ENCODE data around the gene DIS3L2. TPM values are rescaled to one million over a fixed set of nuclear protein-coding genes. Genes with fewer than 3 reads are reported as not detected.

The DIS3L2 gene
- total and polyA plus RNA-seq, 2 of the 4 experiments (the other 2 are of a cell fraction), result 14.7 to 19.2 TPM

GRCh38 chr2:232242316-232242715 is 280.8 kb downstream of the DIS3L2 start:
- dilution Hi-C loops (cut with HindIII; ENCODE audit: low sequenced_read_pairs, unreplicated experiment) (no loop called here), in situ Hi-C loops (cut with MboI; ENCODE audit: low sequenced_read_pairs) (no loop called here), intact Hi-C loops (cut with micrococcal nuclease) (no loop called here)
- WGBS, 2 experiments (ENCODE audit: extremely low coverage in 2 of 2, insufficient read length in 1 of 2), result no CpG with 5 or more reads among the region's 2 CpGs
- ChIA-PET CTCF (no interaction called here), POLR2A (ENCODE audit: unreplicated experiment) (no interaction called here)
- Histone ChIP-seq H3K9me3 (ENCODE audit: control insufficient read depth, insufficient read depth, low read length) (no peaks in the 10 kb centered on the region), H4K91ac (ENCODE audit: insufficient read depth, low read depth, low read length) (no peak overlapping the region), H2AK5ac (ENCODE audit: low read depth, low read length) (no peak overlapping the region), H3K18ac (ENCODE audit: low read depth, low read length) (no peak overlapping the region), H3K4me1 (ENCODE audit: control insufficient read depth, insufficient read depth, low read length) (peaks cover 3% of the 10 kb centered on the region), H3K23ac (ENCODE audit: low read depth, low read length) (no peak overlapping the region), H2BK20ac (ENCODE audit: low read depth, low read length) (no peak overlapping the region), H4K5ac (ENCODE audit: low read depth, low read length) (no peak overlapping the region), H3K4me3 (ENCODE audit: insufficient read depth, low read depth, low read length) (no peak overlapping the region), H2AFZ (replicated peaks; ENCODE audit: low read length, poor library complexity) (no peak overlapping the region), H3K36me3 (ENCODE audit: control insufficient read depth, insufficient read depth, low read length) (peaks cover 4% of the 10 kb centered on the region), H3K9ac (ENCODE audit: low read depth, low read length) (no peak overlapping the region), H2BK15ac (ENCODE audit: low read depth, low read length) (no peak overlapping the region), H3K4ac (ENCODE audit: low read depth, low read length) (no peak overlapping the region), H2BK120ac (ENCODE audit: low read depth, low read length) (no peak overlapping the region), H2BK5ac (ENCODE audit: low read depth, low read length, poor library complexity, severe bottlenecking) (no peak overlapping the region), H3K14ac (replicated peaks; ENCODE audit: low read depth, low read length) (no peak overlapping the region), H3K79me1 (ENCODE audit: low read depth in 1 of 2, low read length in 2 of 2) (no peaks in the 10 kb centered on the region), H3K27me3 (ENCODE audit: control insufficient read depth, insufficient read depth, low read length) (no peaks in the 10 kb centered on the region), H3K4me2 (ENCODE audit: low read depth, low read length) (no peak overlapping the region), H2AK9ac (replicated peaks; ENCODE audit: low read depth, low read length, poor library complexity) (no peak overlapping the region), H3K56ac (ENCODE audit: extremely low read depth, insufficient read depth, low read length) (no peak overlapping the region), H3K9me1 (ENCODE audit: insufficient read depth, low read length) (peaks cover 8% of the 10 kb centered on the region; the same call in 1 of the 2 replicates), H4K20me1 (ENCODE audit: insufficient read depth, low read length) (peaks cover 3% of the 10 kb centered on the region; the same call in 1 of the 2 replicates), H3K27ac (ENCODE audit: insufficient read depth, low read length) (no peak overlapping the region), H4K8ac (ENCODE audit: low read depth in 2 of 2, low read length in 2 of 2) (no peak overlapping the region)
- ATAC-seq (ENCODE audit: low read depth) (no peak), DNase-seq (no peak)
- BruUV-seq (replicated peaks), result no TSS peak
- TF ChIP-seq ELK1 (IDR thresholded peaks at IDR 0.05; ENCODE audit: borderline replicate concordance, low read depth, low read length) (no peak), MAZ (IDR thresholded peaks at IDR 0.05; ENCODE audit: borderline replicate concordance, low read depth, low read length) (no peak), USF2 (IDR thresholded peaks at IDR 0.05; ENCODE audit: low read depth, low read length) (no peak), RFX5 (IDR thresholded peaks at IDR 0.05; ENCODE audit: low read depth, low read length) (no peak), RCOR1 (IDR thresholded peaks at IDR 0.05; ENCODE audit: insufficient replicate concordance, low read length) (no peak), BHLHE40 (IDR thresholded peaks at IDR 0.05; ENCODE audit: low read depth, low read length) (no peak), RAD21 (IDR thresholded peaks at IDR 0.05; ENCODE audit: low read length) (no peak), MXI1 (IDR thresholded peaks at IDR 0.05; ENCODE audit: borderline replicate concordance, low read depth, low read length) (no peak)
